Measurements from ENCODE around the gene TYSND1.

GRCh38 chr10:70142555-70142954 lies 3.9 kb downstream of the TYSND1 start:
- no peak for TF ChIP-seq SIN3A (IDR thresholded peaks at IDR 0.05; ENCODE audit: borderline replicate concordance, insufficient read depth, low read depth, low read length)
- no peak for TF ChIP-seq CTCF (IDR thresholded peaks at IDR 0.05)
- TF ChIP-seq POLR2AphosphoS5 (IDR thresholded peaks at IDR 0.05; ENCODE audit: low read depth, low read length) = no peak
- TF ChIP-seq TCF7L2 (IDR thresholded peaks at IDR 0.05; ENCODE audit: low read depth, low read length) = no peak
- TF ChIP-seq, protein P1, sequence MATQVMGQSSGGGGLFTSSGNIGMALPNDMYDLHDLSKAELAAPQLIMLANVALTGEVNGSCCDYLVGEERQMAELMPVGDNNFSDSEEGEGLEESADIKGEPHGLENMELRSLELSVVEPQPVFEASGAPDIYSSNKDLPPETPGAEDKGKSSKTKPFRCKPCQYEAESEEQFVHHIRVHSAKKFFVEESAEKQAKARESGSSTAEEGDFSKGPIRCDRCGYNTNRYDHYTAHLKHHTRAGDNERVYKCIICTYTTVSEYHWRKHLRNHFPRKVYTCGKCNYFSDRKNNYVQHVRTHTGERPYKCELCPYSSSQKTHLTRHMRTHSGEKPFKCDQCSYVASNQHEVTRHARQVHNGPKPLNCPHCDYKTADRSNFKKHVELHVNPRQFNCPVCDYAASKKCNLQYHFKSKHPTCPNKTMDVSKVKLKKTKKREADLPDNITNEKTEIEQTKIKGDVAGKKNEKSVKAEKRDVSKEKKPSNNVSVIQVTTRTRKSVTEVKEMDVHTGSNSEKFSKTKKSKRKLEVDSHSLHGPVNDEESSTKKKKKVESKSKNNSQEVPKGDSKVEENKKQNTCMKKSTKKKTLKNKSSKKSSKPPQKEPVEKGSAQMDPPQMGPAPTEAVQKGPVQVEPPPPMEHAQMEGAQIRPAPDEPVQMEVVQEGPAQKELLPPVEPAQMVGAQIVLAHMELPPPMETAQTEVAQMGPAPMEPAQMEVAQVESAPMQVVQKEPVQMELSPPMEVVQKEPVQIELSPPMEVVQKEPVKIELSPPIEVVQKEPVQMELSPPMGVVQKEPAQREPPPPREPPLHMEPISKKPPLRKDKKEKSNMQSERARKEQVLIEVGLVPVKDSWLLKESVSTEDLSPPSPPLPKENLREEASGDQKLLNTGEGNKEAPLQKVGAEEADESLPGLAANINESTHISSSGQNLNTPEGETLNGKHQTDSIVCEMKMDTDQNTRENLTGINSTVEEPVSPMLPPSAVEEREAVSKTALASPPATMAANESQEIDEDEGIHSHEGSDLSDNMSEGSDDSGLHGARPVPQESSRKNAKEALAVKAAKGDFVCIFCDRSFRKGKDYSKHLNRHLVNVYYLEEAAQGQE (IDR thresholded peaks at IDR 0.05; ENCODE audit: insufficient read depth in 1 of 2, low read depth in 2 of 2, low read length in 1 of 2) = no peak

All from Panc1 (cell line).